ENCODE data around the gene LARGE1.

Gene LARGE1

GRCh38 chr22:33776491-33776890 is 143.8 kb downstream of the LARGE1 start:
- TF ChIP-seq, protein P1, sequence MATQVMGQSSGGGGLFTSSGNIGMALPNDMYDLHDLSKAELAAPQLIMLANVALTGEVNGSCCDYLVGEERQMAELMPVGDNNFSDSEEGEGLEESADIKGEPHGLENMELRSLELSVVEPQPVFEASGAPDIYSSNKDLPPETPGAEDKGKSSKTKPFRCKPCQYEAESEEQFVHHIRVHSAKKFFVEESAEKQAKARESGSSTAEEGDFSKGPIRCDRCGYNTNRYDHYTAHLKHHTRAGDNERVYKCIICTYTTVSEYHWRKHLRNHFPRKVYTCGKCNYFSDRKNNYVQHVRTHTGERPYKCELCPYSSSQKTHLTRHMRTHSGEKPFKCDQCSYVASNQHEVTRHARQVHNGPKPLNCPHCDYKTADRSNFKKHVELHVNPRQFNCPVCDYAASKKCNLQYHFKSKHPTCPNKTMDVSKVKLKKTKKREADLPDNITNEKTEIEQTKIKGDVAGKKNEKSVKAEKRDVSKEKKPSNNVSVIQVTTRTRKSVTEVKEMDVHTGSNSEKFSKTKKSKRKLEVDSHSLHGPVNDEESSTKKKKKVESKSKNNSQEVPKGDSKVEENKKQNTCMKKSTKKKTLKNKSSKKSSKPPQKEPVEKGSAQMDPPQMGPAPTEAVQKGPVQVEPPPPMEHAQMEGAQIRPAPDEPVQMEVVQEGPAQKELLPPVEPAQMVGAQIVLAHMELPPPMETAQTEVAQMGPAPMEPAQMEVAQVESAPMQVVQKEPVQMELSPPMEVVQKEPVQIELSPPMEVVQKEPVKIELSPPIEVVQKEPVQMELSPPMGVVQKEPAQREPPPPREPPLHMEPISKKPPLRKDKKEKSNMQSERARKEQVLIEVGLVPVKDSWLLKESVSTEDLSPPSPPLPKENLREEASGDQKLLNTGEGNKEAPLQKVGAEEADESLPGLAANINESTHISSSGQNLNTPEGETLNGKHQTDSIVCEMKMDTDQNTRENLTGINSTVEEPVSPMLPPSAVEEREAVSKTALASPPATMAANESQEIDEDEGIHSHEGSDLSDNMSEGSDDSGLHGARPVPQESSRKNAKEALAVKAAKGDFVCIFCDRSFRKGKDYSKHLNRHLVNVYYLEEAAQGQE (IDR thresholded peaks at IDR 0.05; ENCODE audit: insufficient replicate concordance, low read depth): no peak
- TF ChIP-seq POLR2AphosphoS5 (IDR thresholded peaks at IDR 0.05; ENCODE audit: low read depth) (no peak), CTCF (IDR thresholded peaks at IDR 0.05; ENCODE audit: insufficient read depth, low read length) (no peak), SPI1 (IDR thresholded peaks at IDR 0.05; ENCODE audit: borderline replicate concordance, low read depth) (no peak), GABPA (IDR thresholded peaks at IDR 0.05; ENCODE audit: low read depth) (no peak)
- Histone ChIP-seq H3K4me3 (replicated peaks; ENCODE audit: insufficient read depth, low read length) (no peak overlapping the region), H3K27ac (replicated peaks) (no peak overlapping the region), H3K27me3 (ENCODE audit: insufficient read depth, poor library complexity, severe bottlenecking) (no peaks in the 10 kb centered on the region)
- no peak for DNase-seq (ENCODE audit: low read depth in 1 of 2, low spot score in 1 of 2)

- TF ChIP-seq GABPA (IDR thresholded peaks at IDR 0.05; ENCODE audit: low read depth) (no peak), CTCF (IDR thresholded peaks at IDR 0.05; ENCODE audit: insufficient read depth, low read length) (no peak), POLR2AphosphoS5 (IDR thresholded peaks at IDR 0.05; ENCODE audit: low read depth) (no peak), SPI1 (IDR thresholded peaks at IDR 0.05; ENCODE audit: borderline replicate concordance, low read depth) (no peak)
- TF ChIP-seq, protein P1 (IDR thresholded peaks at IDR 0.05; ENCODE audit: insufficient replicate concordance, low read depth): no peak
- Histone ChIP-seq H3K27me3 (ENCODE audit: insufficient read depth, poor library complexity, severe bottlenecking) (no peaks in the 10 kb centered on the region), H3K4me3 (replicated peaks; ENCODE audit: insufficient read depth, low read length) (no peak overlapping the region), H3K27ac (replicated peaks) (no peak overlapping the region)
- no peak for DNase-seq (ENCODE audit: low read depth in 1 of 2, low spot score in 1 of 2)
Measured at GRCh38 chr22:33774781-33775180, 145.5 kb downstream of the LARGE1 start.

GRCh38 chr22:33772745-33773144 is 147.5 kb downstream of the LARGE1 start:
- TF ChIP-seq, protein P1 (IDR thresholded peaks at IDR 0.05; ENCODE audit: insufficient replicate concordance, low read depth): no peak
- TF ChIP-seq GABPA (IDR thresholded peaks at IDR 0.05; ENCODE audit: low read depth): no peak
- no peak for TF ChIP-seq POLR2AphosphoS5 (IDR thresholded peaks at IDR 0.05; ENCODE audit: low read depth)
- no peak for TF ChIP-seq SPI1 (IDR thresholded peaks at IDR 0.05; ENCODE audit: borderline replicate concordance, low read depth)
- TF ChIP-seq CTCF (IDR thresholded peaks at IDR 0.05; ENCODE audit: insufficient read depth, low read length): no peak

More at GRCh38 chr22:33772745-33773144, 147.5 kb downstream of the LARGE1 start:
- Histone ChIP-seq H3K27me3 (ENCODE audit: insufficient read depth, poor library complexity, severe bottlenecking) (no peaks in the 10 kb centered on the region), H3K4me3 (replicated peaks; ENCODE audit: insufficient read depth, low read length) (no peak overlapping the region), H3K27ac (replicated peaks) (no peak overlapping the region)
- no peak for DNase-seq (ENCODE audit: low read depth in 1 of 2, low spot score in 1 of 2)
